Vagina (tissue), 2 donors: ENCODE measurements around the gene CTNNBL1. TPM values are rescaled to one million over a fixed set of nuclear protein-coding genes. Genes with fewer than 3 reads are reported as not detected.

Experiments
- DNase-seq, 2 donors: peaks; one replicate each; pipeline ENCODE4 v3.0.0-alpha.2; 2017; ENCODE audit errors: extremely low spot score in 2 of 2
- H3K27ac ChIP-seq: fragments of 200-600 bp; sonication (generic); one replicate; pipeline ENCODE4 v1.5.1; 2019
- H3K27me3 ChIP-seq: fragments of 200-600 bp; sonication (generic); one replicate; pipeline ENCODE4 v1.5.1; 2019
- H3K36me3 ChIP-seq, 2 donors: fragments of 200-600 bp; sonication (generic); one replicate each; pipeline ENCODE4 v1.5.1; 2017 to 2019
- H3K4me1 ChIP-seq: fragments of 200-600 bp; sonication (generic); one replicate; pipeline ENCODE4 v1.5.1; 2019
- H3K4me3 ChIP-seq, 2 donors: fragments of 200-600 bp; sonication (generic); 1 replicate in 1 of 2; 2 replicates in 1 of 2; pipeline ENCODE4 v1.5.1; 2016 to 2019
- H3K9me3 ChIP-seq: fragments of 200-600 bp; sonication (generic); one replicate; pipeline ENCODE4 v1.5.1; 2019
- POLR2A ChIP-seq, 2 donors: fragments of 450-650 bp; IDR thresholded peaks; one replicate each; pipeline ENCODE4 v1.6.1; 2017; ENCODE audit warnings: antibody characterized with exemption in 2 of 2, mild to moderate bottlenecking in 2 of 2, moderate library complexity in 2 of 2
- POLR2AphosphoS5 ChIP-seq, 2 donors: sonication (generic); formaldehyde crosslinking; IDR thresholded peaks; one replicate each; pipeline ENCODE4 v1.9.0; 2017; ENCODE audit warnings: antibody characterized with exemption in 2 of 2, mild to moderate bottlenecking in 2 of 2, low read depth in 1 of 2; ENCODE audit not compliant: insufficient read depth in 1 of 2
- intact Hi-C: fragments of 100-400 bp; cut with DNase I; formaldehyde crosslinking; loops from one replicate; pipeline ENCODE4 v1.15.1; 2023
- total RNA-seq: library from RNA; depleted of rRNA; stranded (reverse); fragments of >200 nt; gene quantifications from one replicate; pipeline ENCODE4 v1.2.3, GENCODE V29; 2016
- TF ChIP-seq, protein P1 (sequence below), 3 experiments: fragments of 450-650 bp in 2 of 3; fragments of 200-600 bp in 1 of 3; sonication (generic) in 1 of 3; IDR thresholded peaks; one replicate each; pipeline ENCODE4 v1.5.1; 2017 to 2019; ENCODE audit warnings: antibody characterized with exemption in 3 of 3, mild to moderate bottlenecking in 2 of 3, moderate library complexity in 2 of 3

The CTNNBL1 gene
- total RNA-seq, 1 donor from 2014 or later, result 40.3 TPM

DNA sequence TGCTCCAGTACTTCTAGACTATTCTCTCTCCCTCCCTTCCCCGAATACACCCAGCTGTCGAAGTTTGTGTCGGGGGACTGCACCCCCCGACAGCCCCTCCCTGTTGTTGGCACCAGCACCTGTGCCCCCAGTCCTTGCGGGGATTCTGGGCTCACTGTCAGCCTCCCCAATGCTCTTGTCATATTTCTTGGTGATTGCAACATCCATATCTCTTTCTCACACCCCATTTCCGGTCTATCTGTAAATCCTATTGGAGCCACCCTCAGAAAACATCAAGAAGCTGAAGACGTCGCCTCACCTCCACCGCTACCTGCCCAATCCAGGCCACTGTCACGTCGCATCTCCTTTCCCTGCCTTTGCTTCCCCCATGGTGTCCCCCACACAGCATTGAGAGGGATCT lies 176.5 kb downstream of the CTNNBL1 start:
- intact Hi-C loops, result no loop called here
- Histone ChIP-seq H3K9me3 (no peaks in the 10 kb centered on the region), H3K4me3 (no peak overlapping the region), H3K36me3 (peaks cover 0 to 17% of the 10 kb centered on the region in 2 donors), H3K27me3 (no peaks in the 10 kb centered on the region), H3K4me1 (no peaks in the 10 kb centered on the region), H3K27ac (no peak overlapping the region)
- TF ChIP-seq, protein P1, sequence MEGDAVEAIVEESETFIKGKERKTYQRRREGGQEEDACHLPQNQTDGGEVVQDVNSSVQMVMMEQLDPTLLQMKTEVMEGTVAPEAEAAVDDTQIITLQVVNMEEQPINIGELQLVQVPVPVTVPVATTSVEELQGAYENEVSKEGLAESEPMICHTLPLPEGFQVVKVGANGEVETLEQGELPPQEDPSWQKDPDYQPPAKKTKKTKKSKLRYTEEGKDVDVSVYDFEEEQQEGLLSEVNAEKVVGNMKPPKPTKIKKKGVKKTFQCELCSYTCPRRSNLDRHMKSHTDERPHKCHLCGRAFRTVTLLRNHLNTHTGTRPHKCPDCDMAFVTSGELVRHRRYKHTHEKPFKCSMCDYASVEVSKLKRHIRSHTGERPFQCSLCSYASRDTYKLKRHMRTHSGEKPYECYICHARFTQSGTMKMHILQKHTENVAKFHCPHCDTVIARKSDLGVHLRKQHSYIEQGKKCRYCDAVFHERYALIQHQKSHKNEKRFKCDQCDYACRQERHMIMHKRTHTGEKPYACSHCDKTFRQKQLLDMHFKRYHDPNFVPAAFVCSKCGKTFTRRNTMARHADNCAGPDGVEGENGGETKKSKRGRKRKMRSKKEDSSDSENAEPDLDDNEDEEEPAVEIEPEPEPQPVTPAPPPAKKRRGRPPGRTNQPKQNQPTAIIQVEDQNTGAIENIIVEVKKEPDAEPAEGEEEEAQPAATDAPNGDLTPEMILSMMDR (IDR thresholded peaks at IDR 0.05), result no peak
- no peak for DNase-seq

DNA sequence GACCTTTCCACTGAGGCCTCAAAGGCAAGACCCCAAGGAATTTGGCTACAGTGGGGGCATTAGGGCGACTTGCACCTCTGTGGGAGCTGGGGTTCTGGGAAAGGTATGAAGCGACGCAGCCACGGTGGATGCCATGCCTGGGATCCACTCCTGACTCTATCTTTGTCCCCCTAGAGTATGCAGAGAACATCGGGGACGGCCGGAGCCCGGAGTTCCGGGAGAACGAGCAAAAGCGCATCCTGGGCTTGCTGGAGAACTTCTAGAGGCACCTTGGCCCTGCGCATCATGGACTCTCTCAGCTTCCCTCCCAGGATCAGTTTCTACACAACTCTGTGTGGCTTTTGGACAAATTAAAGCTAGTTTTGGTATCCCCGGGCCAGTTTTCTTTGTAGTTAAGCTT lies 177.9 kb downstream of the CTNNBL1 start:
- TF ChIP-seq POLR2A (IDR thresholded peaks at IDR 0.05) (no peak), POLR2AphosphoS5 (IDR thresholded peaks at IDR 0.05; ENCODE audit: insufficient read depth in 1 of 2, low read depth in 1 of 2) (no peak)
- TF ChIP-seq, protein P1 (IDR thresholded peaks at IDR 0.05), result no peak
- intact Hi-C loops, result no loop called here
- Histone ChIP-seq H3K27me3 (no peaks in the 10 kb centered on the region), H3K36me3 (peaks cover 0 to 17% of the 10 kb centered on the region in 2 donors), H3K9me3 (no peaks in the 10 kb centered on the region), H3K27ac (no peak overlapping the region), H3K4me3 (no peak overlapping the region), H3K4me1 (no peaks in the 10 kb centered on the region)
- DNase-seq, result no peak

DNA sequence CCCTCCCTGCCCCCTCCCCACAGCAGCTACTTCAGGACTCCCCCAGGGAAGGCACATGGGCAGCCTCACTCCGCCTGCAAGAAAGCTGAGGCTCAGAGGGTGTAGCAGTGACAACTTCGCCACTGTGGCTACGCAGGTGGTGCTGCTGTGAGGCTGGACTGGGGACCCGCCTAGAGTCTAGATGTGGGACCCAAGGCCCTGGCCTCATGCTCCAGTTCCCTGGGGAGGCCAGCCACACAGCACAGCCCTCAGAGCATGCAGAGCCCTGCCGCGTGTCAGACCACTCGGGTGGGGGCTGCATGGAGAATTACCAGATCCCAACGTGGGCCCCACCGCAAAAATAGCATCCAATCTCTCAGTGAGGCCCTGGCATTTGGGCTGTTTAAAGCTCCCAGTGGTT lies 178.3 kb downstream of the CTNNBL1 start:
- TF ChIP-seq, protein P1 (IDR thresholded peaks at IDR 0.05), result no peak
- TF ChIP-seq POLR2A (IDR thresholded peaks at IDR 0.05) (no peak), POLR2AphosphoS5 (IDR thresholded peaks at IDR 0.05; ENCODE audit: insufficient read depth in 1 of 2, low read depth in 1 of 2) (no peak)
- Histone ChIP-seq H3K36me3 (peaks cover 0 to 17% of the 10 kb centered on the region in 2 donors), H3K27ac (no peak overlapping the region), H3K4me3 (no peak overlapping the region), H3K9me3 (no peaks in the 10 kb centered on the region), H3K27me3 (no peaks in the 10 kb centered on the region), H3K4me1 (no peaks in the 10 kb centered on the region)
- intact Hi-C loops, result no loop called here
- no peak for DNase-seq

DNA sequence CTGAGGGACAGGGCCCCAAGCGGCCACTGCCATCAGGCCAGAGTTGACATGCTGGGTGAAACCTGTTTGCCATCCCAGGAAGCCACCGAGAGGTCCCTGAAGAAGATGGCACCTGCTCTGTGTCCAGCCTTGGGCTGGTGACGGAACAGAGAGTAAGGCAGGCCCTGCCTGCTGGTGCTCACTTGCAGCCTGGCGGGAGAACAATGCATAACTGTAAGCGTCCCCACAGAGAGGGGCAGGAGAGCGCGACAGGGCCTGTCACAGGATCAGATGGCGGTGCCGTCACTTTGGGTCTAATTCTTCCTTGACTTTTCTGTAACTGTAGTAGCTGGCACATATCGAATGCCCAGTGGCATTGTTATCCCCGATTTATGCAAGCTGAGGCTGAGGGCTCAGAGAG lies 180.1 kb downstream of the CTNNBL1 start:
- Histone ChIP-seq H3K27me3 (no peaks in the 10 kb centered on the region), H3K36me3 (peaks cover 0 to 17% of the 10 kb centered on the region in 2 donors)
- intact Hi-C loops, result no loop called here

GRCh38 chr20:37875460-37876175 lies 181.8 kb downstream of the CTNNBL1 start:
- Histone ChIP-seq H3K27me3 (no peaks in the 10 kb centered on the region), H3K4me3 (no peak overlapping the region), H3K27ac (no peak overlapping the region), H3K36me3 (peaks cover 0 to 16% of the 10 kb centered on the region in 2 donors), H3K9me3 (no peaks in the 10 kb centered on the region), H3K4me1 (no peaks in the 10 kb centered on the region)
- DNase-seq, result no peak
- intact Hi-C loops, result no loop called here
- no peak for TF ChIP-seq POLR2A (IDR thresholded peaks at IDR 0.05)
- no peak for TF ChIP-seq POLR2AphosphoS5 (IDR thresholded peaks at IDR 0.05; ENCODE audit: insufficient read depth in 1 of 2, low read depth in 1 of 2)
- TF ChIP-seq, protein P1 (IDR thresholded peaks at IDR 0.05), result no peak

More for the DNA sequence above, 180.1 kb downstream of the CTNNBL1 start:
- TF ChIP-seq POLR2AphosphoS5 (IDR thresholded peaks at IDR 0.05; ENCODE audit: insufficient read depth in 1 of 2, low read depth in 1 of 2) (no peak), POLR2A (IDR thresholded peaks at IDR 0.05) (no peak)
- TF ChIP-seq, protein P1 (IDR thresholded peaks at IDR 0.05), result no peak
- no peak overlapping the region for H3K27ac ChIP-seq
- DNase-seq, result no peak
- no peaks in the 10 kb centered on the region for H3K4me1 ChIP-seq
- H3K9me3 ChIP-seq, result no peaks in the 10 kb centered on the region
- no peak overlapping the region for H3K4me3 ChIP-seq
